SIG-M5 treated with dmso at 0.1 percent for 504 hours (cell line): Measurements from ENCODE around the gene NID2.

Experiments
- DNase-seq: peaks from one replicate; lab custom pipeline; 2025; ENCODE audit not compliant: unreplicated experiment; lab: John Stamatoyannopoulos, UW

The NID2 gene

DNA sequence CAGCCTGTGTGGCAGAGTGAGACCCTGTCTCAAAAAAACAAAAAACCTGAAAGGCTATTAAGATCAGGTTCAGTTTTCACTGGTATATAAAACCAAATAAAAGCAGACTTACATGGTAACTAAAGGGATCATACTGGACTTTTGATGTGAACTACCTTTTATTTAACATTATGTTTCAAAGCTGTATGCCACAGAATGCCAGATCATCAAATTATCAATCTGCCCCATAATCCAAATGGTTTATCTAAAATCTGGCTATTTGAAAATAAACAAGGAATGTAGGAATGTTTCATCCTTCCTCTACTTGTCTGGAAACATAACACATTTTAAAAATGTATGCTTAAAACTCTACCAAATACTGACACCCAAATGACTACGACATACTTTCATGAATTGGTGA lies 14.2 kb downstream of the NID2 start:
- no peak for DNase-seq

DNA sequence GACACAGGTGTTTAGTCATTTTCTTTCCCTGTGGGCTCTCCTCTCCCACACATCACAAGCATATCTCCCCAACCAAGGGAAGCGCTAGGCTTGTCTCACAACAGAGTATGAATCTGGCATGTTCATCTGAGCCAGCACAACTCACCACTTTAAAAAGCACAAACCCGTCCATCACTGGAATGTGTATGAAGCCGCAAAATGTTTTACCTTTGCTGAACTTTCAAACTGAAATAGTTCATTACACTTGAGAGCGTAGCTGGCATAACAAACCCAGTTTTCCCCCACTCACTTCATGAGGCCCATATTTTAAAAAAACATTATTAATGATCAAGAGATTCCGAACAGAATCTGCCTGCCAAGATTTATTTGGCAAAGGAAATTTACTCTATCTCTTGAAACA lies 15.8 kb downstream of the NID2 start:
- no peak for DNase-seq

DNA sequence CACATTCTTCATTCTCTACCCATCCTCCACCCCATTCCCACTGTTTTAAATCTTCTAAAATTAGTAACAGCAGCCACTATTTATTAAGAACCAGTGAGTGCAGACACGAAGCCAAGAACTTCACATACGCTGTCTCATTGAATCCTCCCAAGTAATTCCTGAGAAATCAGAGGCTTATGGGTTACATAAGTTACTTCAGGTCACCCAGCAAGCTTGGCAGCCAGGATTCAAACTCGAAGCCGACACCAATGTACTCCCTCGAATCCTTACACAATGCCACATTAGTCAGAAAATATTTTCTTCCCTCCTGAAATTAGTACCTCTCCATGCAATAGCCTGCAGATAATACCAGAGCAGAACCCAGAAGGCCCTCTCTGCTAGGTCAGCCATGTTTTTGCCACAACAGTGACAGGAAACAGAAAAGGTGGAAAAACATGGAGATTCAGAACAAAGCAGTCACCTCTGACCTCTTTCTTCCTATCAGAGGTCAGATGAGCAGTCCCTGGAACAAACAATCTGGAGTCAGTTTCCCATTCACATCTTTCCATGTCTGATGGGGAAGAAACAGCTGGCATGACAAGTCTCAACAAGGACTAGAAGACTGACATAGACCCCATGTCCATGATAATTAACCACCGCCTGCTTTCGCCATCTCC lies 16.4 kb downstream of the NID2 start:
- DNase-seq: no peak

DNA sequence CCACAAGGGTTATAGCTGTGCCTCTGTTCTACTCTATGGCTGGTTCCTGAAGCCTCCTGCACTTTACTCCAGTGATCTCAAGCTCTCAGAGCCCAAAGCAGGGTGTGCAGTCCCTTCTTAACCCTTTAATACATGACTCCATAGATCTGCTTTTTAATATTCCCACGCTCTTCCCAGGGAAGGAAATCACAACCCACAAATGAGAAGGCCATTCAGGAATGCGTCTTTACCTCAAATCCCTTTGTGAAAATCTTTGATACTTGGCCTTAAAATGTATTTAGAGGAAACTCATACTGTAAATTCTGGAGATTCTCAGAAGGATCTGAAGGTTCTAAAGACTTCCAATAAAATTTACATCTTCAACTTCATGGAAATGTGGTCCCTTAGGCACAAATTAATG lies 17.0 kb downstream of the NID2 start:
- DNase-seq: no peak

DNA sequence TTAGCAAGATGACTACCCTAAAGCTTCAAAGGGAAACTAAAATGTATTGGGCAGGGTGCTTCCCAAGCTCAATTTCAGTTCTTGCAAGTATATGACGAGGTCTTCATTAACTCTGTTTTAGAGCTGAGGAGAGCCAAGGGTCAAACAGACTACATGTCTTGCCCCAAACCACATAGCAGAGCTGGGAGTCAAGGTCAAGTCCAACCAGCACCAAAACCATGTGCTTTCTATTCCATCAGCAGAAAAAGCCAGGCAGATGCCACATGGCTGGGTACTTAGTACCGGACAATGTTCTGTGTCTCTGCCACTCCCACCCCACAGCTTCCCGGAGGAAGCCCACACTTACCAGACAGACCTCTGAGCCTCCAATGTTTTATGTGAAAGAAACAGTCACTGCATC lies 17.6 kb downstream of the NID2 start:
- no peak for DNase-seq

DNA sequence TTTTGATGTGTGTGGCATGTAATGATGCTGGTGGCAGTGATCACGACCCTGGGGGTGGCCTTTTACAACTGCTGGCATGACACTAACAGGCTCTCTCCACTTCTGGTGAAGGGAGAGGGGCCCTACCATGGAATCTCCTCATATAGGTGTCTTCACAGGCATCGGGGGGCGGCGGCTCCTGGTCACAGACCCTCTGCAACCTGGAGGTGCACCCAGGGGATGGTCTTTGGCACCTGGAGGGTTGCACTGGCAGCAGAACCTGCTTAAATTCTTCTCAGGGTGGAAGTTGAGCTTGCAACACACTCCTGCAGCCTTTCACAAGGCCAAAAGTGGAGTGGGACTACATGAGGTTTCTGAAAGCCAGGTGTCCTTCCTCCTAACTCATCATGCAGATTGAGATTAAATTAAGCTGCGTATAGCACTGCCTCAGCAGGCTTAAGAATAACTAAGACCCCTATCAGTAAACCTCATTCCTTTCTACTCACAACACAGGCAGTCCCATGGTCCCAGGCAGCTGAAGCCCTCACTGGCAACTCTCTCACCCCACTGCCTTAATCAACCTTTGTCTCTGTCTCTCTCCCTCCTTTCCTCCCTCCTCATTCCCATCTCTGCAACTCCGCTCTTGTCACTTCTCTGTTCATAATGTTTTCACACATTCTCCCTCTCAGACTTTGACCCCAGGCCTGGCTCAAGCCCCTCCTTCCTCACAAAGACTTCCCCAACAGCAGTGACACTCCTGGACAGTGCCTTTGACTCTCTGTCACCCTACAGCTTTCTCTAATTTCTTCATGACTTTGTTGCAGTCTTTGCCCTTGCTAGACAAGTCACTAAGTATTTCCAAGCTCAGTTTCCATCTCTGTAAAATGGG lies 18.9 kb downstream of the NID2 start:
- no peak for DNase-seq

DNA sequence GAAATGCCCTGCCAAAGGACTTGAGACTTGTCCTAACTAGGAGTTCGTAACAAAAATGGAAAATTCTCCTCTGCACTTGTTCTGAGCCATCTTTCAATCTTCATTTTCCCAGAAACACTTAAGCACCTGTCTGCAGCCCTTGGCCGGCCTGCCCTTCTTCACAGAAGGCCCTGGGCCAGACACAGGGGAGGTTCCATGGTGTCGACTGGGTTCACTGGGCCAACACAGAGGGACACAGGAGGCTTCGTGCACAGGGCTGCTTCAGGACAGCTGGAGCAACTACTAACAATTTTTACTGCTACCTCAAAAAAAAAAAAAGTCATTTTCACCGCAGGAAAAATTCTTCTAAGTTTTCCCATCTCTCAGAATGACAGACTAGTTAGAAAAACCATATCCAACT lies 19.6 kb downstream of the NID2 start:
- no peak for DNase-seq

DNA sequence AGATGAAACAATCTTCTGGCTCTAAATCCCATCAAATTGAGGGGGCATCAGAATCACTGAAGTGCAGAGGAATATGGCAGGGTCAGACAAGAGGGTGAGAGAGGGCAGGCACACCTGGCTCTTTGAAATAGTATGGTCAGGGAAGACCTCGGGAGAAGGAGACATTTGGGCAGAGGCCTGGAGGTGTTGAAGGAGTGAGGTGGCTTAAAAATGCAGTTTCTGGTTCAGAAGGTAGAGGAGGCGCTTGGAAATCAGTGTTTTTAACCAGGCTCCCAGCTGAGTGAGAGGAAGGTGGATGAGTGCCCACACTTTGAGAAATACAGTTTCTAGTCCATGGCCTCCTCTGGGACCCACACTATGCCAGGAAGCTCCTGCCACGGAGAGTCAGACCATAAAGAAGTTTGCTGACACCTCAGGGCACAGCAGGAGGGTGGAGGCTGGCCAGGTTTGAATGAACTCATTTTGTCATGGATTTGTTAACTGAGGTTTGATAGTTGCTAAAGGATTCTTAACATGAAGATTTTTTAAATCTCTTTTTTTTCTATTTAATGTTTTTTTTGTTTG lies 20.1 kb downstream of the NID2 start:
- no peak for DNase-seq

DNA sequence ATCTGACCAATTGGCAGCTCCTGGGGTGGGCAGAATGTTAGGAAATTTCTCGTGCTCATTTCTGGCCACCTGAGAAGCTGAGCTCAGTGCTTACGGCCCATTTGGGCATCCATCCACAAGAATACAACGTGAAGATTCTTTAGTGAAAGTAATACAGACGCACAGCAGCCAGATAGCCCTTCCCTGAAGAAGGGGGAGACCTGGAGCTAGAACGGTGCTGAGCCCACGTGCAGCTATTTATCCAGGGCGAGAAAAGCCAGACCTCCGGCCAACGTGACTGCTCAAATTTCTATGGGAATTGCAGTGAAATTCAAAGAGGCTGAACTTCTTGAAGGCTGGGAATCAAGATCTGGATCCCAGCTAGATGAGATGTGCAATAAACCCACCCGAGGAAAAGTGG lies 20.7 kb downstream of the NID2 start:
- no peak for DNase-seq

DNA sequence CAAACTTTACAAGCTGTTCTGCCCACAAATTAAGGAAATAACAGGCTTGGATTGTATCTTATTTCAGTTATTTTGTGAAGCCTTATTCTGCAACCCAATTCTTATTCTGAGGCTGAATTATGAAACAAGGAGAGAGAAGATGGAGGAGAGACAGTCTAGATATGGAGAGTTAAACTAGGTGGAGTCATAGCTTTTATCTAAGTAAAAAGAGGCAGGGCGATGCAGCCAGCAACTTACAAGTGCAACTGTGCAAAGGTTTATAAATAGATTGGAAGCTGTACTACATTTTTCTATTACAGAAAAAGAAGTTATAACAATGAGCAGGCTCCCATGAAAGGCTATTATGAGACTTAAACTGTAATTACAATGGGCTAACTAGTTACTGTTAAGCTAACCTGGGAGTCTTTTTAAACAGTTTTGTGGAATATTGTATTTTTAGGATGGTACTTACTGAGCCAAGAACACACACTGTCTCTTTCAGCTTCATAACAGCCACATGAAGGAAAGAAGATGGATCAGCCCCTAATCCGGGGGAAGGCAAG lies 22.4 kb downstream of the NID2 start:
- DNase-seq: no peak

DNA sequence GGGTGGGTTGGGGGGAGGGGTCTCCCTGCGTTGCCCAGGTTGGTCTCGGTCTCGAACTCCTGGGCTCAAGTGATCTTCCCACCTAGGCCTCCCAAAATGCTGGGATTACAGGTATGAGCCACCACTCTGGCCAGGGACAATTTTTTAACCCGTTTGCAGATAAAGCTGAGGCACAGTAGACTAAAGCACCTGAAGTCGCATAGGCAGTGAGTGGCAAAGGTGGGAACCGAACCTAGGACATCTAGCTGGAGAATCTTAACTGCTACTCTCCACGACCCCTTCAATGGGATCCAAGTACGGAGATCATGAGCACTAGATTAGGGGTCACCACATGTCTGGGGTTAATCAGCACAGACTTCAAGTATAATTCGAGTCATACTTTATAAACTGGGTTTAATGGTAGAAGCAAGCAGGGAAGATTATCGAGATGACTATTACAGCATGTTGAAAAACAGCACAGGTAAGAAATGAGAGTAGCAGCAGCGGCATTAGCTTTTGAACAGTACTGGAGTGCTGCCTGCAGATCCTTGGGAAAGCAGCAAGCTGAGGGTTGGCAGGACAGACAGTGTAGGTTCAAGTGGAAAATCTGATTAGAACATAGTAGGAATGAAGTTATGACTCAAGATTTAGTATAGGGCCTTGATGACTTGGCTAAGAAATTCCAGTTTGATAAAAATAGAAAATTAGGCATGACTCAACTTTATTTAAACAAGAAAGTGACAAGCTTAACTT lies 23.9 kb downstream of the NID2 start:
- no peak for DNase-seq

DNA sequence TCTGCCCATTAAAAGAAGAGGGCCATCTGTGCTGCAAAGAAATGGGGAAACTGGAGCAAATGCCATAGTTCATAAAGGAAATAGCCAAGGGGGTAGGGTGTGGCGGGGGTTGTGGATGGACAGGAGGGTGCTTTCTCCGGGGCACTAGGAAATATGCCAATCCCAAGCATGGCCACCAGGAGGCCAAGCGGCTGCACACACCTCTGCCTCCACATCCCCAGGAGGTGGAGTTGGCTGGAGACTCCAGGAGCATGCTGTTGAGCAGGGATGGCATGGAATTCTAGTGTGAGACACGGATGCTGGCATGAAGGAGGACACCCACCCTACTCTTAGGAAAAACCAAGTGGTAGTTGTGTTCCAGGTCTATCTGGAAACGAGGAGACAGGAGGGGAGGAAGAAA lies 25.2 kb downstream of the NID2 start:
- peak; percentile 6 for DNase-seq

DNA sequence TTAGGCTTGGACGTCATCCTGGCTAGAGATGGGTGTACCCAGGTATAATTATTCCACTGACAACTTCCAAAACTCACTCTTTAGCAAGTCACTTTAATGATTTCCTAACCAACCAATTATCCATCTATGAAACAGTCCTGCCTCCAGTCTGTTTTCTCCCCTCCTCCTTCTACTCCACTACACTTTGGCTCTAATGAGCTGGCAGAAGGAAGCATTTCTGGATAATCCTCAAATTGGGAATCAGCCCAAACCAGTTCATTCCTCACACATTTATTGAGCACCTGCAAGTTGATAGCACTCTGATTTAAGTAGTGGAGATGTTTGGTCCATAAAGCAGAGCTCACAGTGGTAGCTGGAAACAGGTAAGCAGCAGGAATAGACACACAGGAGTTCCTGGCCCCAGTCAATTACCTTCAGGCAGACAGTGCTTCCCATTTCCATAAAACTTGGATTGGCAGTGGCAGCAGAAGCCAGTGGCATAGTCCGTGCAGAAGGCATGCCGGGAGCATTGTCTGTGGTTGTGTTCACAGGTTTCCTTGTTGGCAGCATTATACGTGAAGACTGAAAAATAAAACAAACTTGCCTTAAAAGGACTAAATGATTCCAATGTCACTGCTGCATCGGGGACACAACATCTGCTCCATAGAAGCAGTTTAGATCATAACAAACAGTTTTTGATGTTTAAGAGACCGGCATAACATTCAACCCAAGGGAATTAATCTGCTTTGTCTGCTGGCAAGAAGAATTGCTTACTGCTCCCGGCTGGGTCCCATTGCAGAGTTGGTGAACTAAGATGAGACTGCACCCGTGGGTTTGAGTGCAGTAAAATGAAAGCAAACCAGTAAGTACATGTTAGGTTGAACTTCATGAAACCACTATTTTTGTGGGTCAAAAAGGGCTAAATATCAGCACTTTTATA lies 26.2 kb downstream of the NID2 start:
- DNase-seq: no peak

DNA sequence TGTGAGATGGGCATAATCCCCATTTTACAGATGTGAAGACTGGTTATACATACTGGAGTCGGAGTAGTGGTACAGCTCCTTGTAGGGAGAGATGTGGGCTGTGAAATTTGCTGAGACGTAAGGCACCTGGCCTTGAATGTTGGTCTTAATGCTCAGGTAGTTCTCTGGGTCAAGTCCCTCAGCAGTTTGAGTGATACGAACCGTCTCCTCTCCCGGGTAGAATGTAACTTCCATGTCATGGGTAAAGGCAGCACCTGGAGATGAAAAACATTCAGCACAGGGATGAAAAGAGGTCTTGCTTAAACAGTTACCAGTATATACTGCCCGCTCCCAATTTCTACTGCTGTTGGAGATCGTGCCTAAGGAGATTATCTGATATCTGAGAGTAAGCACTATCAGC lies 28.3 kb downstream of the NID2 start:
- no peak for DNase-seq

DNA sequence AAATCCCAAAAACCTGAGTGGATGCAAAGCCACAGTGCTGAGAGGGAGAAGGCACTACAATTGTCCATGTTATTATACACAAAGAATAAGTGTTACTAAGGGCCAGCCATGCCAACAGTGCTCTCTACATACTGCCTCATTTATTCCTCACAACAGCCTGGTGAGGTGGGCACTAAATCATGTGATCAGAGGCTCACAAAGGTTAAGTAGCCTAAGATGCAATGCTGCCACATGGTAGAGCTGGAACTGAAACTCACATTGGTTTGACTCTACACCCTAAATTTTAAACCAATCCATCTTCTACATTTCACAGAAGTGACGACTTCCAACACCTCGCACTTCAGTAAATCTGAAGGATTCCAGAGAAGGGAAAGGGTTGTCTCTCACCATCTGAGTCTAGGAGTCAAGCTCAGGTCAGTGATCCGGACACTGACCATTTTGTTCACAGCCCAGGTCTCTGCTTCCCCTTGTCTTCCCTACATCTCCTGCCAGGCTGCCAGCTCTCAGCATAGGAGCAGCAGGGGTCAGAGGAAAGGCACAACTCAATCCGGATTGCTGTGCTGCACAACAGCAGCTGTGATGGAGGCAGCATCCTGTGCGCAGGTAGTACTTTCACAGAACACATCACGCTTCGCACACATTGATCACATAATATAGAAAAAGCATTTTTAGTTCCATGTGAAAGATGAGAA lies 29.6 kb downstream of the NID2 start:
- DNase-seq: no peak

DNA sequence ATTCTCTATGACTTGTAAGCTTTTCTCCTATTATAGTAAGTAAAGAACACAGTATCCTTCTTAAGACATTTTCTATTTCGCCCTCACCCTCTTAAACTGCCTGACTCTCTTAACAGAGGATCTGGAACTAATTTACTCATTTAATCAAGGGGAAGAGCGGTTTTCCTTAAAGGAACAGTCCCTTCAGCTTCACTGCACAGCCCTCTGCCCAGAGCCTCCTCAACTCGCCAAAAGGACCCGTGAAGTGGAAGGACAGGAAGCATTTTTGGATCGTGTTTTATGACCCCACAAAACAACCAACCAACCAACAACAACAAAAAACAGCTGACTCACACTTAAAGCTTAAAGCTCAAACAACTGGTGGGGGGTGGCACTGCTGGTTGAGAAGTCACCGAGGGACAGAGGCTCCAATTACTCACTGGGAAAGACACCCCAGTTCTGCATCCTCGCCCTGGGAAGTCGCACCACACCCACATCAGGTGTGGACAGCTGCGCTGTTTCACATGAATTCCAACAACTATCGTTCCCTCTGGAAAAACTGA lies 35.7 kb downstream of the NID2 start:
- DNase-seq: no peak

DNA sequence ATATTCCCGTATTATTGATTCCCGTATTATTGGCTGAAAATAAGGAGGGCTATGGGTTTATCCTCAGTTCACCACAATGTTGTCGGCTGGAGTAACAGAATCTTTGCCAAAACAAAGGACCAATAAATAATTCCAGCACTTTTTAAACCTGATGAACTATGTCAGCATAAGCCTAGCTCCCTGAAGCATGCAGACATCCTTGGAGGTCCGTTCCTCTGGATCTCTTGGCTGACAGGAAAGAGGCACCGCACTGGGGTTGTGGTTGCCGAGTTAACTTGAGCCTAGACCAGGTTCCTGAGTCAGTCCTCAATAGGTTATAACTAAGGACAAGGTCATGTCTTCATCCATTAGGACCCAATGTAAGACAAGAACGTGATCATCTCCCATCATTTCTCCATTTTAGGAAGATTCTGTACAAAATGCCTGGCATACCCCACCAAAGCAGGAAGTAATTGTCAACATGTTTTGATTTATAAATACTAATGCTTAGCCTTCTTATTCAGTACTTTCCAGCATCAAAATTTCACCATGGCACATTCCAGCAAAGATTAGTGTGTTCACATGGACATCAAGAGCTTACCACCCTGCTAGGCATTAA lies 36.6 kb downstream of the NID2 start:
- no peak for DNase-seq

DNA sequence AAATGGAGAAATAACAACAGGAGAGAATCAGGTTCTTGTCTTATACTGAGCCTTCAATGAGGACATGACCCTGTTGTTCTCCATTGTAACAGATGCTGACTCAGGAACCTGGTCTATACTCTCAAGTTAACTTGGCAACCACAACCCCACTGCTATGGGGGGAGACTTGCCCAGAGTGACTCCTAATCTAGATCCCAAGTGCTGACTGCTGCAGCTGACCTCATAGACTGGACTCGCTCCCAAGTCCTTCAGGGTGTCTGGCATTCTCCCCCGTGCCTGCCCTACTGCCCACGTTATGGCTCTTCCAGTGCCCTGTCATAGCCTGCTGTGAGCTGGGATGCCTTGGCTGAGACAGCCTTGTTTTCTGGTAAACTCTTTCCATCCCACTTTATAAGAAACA lies 37.1 kb downstream of the NID2 start:
- DNase-seq: no peak

DNA sequence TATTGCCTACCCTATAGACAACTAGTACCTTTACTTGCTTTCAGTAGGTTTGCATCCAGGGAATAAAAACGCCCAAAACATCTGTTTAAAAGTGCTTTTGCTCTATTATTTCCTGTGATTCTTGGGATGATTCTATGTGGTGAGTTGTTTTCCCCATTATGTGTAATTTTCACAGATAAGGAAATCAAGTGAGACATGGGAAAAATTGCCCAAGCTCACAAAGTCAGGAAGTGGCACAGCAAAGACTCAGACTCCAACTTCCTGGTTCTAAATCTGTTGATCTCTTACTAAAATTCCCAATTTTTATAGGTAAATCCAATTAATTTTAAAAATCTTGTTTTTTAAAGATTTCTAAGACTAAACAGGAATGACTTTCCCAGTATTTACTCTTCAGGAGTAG lies 39.0 kb downstream of the NID2 start:
- DNase-seq: no peak
